ENCODE results near the gene SMU1.
A peak's percentile ranks its signal among the peaks of the same experiment; 100 is the strongest.
"Not testable (repeated sequence)": the region's sequence is repeated elsewhere in the genome, so short reads cannot be mapped to it uniquely, and the experiment has no call there.

SMU1 gene

GRCh38 chr9:33104401-33104800 is 27.9 kb upstream of the SMU1 start:
- DNase-seq = no peak

- no peak for DNase-seq
Observed at GRCh38 chr9:33103501-33104281, 27.2 kb upstream of the SMU1 start.

GRCh38 chr9:33102551-33103210 is 26.2 kb upstream of the SMU1 start:
- DNase-seq = no peak

GRCh38 chr9:33101104-33101951 is 24.9 kb upstream of the SMU1 start:
- DNase-seq = peak; percentile 9 to 59

- no peak for DNase-seq
Observed at GRCh38 chr9:33099754-33100153, 23.3 kb upstream of the SMU1 start.

GRCh38 chr9:33097192-33097591 is 20.7 kb upstream of the SMU1 start:
- DNase-seq = no peak

GRCh38 chr9:33092634-33093033 is 16.2 kb upstream of the SMU1 start:
- DNase-seq = no peak

- not testable (repeated sequence) for DNase-seq
Observed at GRCh38 chr9:33085672-33086071, 9.2 kb upstream of the SMU1 start.

GRCh38 chr9:33082538-33083326 is 6.3 kb upstream of the SMU1 start:
- DNase-seq = no peak

- no peak for DNase-seq
Observed at GRCh38 chr9:33082128-33082527, 5.7 kb upstream of the SMU1 start.

GRCh38 chr9:33081128-33081851 is 4.8 kb upstream of the SMU1 start:
- DNase-seq = peak; percentile 78 to 87

- no peak for DNase-seq
Observed at GRCh38 chr9:33080534-33080933, 4.1 kb upstream of the SMU1 start.

GRCh38 chr9:33068991-33069390 is 7.5 kb downstream of the SMU1 start:
- no peak for DNase-seq

GRCh38 chr9:33065157-33066076 is 11.1 kb downstream of the SMU1 start:
- no peak for DNase-seq

- no peak for DNase-seq
Observed at GRCh38 chr9:33051144-33051543, 25.3 kb downstream of the SMU1 start.

- DNase-seq = no peak
Observed at GRCh38 chr9:33049680-33050361, 26.7 kb downstream of the SMU1 start.

- DNase-seq = no peak
Observed at GRCh38 chr9:33048054-33048465, 28.4 kb downstream of the SMU1 start.

GRCh38 chr9:33046061-33046460 is 30.4 kb downstream of the SMU1 start:
- no peak for DNase-seq

GRCh38 chr9:33044677-33045282 is 31.7 kb downstream of the SMU1 start:
- no peak for DNase-seq

- peak; percentile 34 to 71 for DNase-seq
Observed at GRCh38 chr9:33044162-33044673, 32.3 kb downstream of the SMU1 start.
